ENCODE results near the gene ZCWPW1.
"Not testable (repeated sequence)": the region's sequence is repeated elsewhere in the genome, so short reads cannot be mapped to it uniquely, and the experiment has no call there.

ZCWPW1 gene

DNA sequence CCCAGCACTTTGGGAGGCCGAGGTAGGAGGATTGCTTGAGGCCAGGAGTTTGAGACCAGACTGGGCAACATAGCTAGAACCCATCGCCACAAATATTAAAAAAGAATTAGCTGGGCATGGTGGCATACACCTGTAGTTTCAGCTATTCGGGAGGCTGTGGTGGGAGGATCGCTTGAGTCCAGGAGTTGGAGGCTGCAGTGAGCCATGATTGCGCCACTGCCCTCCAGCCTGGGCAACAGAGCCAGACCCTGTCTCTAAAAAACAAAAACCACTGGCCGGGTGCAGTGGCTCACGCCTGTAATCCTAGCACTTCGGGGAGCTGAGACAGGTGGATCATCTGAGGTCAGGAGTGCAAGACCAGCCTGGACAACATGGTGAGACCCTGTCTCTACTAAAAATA is 25.4 kb upstream of the ZCWPW1 start:
- DNase-seq: not testable (repeated sequence)

DNA sequence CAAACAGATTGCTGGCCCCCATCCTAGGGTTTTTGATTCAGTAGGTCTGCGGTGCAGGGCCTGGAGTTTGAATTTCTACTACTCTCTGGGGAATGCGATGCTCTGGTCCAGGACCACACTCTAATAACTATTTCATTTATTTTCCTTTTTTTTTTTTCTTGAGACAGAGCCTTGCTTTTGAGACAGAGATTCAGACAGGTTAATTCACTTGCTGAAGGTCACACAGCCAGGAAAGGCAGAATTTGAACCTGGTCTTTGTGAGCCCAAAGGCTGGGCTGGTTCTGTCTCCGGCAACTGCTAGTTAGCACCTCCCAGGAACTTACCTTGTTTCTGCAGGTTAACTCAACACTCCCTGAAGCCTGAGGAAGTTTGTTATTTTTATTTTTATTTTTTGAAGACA is 24.0 kb upstream of the ZCWPW1 start:
- DNase-seq: no peak

DNA sequence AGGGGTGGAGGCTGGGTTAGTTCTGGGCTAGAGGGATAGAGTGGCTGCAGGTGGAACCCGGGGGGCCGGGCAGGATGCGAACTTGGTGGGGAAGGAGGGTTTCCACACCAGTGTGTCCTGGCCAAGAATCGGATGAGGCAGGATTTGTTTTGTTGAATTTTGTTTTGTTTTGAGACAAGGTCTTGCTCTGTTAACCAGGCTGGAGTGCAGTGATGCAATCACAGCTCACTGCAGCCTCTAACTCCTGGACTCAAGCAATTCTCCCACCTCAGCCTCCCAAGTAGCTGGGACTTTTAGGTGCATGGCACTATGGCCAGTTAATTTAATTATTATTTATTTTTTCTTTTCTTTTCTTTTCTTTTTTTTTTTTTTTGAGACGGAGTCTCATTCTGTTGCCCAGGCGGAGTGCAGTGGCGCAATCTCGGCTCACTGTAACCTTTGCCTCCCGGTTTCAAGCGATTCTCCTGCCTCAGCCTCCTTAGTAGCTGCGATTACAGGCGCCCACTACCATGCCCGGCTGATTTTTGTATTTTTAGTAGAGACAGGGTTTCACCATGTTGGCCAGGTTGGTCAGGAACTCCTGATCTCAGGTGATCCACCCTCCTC is 20.8 kb upstream of the ZCWPW1 start:
- no peak for DNase-seq

DNA sequence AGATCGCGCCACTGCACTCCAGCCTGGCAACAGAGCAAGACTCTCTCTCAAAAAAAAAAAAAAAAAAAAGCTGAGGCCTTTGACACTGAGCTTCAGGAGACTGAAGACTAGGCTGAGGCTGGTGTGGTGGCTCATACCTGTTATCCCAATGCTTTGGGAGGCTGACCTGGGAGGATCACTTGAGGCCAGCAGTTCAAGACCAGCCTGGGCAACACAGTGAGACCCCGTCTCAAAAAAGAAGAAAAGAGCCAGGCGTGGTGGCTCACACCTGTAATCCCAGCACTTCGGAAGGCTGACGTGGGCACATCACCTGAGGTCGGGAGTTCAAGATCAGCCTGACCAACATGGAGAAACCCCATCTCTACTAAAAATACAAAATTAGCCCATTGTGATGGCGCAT is 18.9 kb upstream of the ZCWPW1 start:
- DNase-seq: not testable (repeated sequence)

DNA sequence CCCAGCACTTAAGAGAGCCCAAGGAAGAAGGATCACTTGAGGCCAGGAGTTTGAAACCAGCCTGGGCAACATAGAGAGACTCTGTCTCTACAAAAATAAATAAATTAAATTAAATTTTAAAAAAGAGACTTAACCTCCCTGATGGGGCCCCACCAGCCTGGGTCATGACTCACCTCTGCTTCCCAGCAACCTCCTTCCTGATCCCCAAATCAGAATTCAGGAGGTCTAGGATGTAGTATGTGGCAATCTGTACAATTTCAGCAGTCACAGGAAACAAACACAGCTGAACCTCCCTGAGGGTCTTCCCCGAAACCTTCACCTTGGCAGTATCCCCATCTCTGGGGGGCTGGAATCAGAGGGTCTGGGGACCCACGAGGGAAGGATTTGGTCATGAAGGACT is 17.5 kb upstream of the ZCWPW1 start:
- DNase-seq: no peak

DNA sequence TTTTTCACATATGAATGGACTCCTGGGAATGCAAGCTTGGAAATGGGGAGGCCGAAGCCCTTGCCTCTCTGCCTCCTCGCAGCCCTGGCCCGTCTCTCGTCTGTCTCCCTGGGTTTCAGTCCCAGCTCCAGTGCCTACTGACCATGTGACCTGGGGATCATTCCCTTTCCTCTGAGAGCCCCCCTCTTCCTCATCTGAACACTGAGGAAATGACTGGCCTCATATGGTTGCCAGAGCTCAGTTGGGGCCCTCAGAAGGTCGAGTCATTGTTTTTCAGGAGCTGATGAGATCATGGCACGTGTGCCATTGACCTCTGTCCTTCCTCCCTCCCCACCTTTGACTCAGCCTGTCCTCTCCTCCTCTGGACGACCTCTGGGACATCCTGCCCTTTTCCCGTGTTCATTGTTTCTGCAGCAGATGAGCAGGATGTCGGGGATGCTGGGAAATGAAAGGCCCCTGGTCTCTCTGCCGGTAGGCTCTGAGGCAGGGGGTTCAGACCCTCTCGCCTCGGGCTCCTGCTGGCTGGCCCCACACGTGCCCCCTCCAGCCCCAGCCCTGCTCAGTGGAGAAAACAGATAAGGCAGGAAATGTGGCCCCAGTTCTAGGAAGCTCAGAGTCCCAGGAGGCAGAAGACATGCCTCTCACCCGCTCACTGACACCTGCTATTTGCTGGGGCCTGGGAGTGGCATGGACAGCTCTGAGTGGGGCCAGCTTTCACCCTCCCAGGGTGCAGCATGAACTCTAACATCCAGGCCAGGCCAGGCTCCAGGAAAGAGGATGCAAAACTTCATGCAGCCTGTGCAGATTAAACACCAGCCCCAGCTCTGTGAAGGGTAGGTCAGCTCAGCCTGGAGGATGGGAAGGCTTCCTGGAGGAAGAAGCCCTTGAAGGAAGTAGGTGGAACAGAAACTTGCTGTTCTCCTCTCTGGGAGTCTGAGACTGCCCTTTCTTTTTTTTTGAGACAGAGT is 16.1 kb upstream of the ZCWPW1 start:
- no peak for DNase-seq

DNA sequence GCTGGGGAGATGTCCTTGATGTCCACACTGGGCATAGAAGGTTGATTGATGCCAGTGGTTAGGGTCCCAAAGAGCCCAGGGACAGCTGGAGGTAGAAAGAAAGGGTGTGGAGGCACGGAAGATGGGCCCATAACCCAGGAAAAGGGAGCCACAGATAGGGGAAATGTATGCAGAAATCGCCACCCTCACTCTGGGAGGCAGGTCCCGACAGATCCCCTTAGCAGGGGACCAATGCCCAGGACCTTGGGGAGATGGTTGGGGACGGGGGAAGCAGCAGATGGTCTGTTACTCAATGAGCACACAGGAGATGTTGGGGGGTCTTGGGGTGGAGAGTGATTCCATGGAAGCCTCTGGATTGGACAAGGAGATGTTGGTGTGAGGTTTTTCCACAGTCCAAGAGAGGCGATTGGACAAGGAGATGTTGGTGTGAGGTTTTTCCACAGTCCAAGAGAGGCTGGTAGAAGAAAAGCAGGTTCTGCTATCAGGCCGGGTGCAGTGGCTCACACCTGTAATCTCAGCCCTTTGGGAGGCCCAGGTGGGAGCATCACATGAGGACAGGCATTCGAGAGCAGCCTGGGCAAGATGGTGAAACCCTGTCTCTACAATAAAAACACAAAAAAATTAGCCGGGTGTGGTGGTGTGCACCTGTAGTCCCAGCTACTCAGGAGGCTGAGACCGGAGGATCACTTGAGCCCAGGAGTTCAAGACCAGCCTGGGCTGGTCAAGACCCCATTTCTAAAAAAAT is 14.8 kb upstream of the ZCWPW1 start:
- DNase-seq: no peak

DNA sequence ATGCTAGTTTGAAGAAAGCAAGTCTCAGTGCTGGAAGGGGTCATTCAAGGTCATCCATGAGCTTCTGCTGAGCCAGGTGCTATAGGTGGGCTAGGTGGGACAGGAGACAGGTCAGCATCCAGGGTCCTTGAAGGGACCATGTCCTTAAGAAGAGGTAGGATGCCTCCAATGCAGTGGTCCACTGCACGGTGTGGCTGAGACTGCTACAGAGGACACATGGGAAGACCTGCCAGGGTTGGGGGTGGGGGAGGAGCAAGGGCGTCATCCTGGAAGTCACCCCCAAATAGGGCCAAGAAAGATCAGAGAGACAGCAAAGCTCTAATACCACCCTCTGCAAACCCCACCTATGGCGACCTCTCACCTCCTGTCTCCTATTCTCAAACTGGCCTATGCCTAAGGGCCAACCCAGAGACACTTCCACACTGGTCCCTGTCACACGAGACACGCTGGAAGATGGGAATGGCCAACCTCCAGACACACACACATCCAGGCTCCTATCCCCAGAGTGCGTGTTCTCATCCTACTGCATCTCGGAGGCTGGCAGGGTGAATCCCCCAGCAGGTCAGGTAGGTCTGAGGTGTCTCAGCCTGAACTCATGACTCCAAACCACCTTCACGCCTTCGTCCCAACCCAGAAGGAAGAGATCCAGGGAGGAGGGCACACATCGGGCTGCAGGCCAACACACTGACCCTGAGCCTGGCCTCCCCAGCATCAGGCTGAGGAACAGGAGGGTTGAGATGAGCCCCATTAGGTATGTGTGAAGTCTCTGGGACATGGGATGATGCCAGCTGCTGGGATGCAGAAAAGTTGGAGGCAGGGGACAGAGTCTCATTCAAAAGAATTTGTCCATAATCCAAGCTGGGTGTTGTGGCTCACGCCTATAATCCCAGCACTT is 13.4 kb upstream of the ZCWPW1 start:
- no peak for DNase-seq

DNA sequence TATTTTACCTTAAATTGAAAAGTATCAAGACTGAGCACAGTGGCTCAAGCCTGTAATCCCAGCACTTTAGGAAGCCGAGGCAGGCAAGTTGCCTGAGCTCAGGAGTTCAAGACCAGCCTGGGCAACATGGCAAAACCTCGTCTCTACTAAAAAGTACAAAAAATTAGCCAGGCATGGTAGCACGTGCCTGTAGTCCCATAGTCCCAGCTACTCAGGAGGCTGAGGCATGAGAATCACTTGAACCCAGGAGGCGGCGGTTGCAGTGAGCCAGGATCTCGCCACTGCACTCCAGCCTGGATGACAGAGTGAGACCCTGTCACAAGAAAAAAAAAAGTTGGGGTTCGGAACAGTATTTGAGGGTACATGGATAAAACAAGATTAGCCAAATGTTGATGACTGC is 10.7 kb upstream of the ZCWPW1 start:
- DNase-seq: not testable (repeated sequence)

DNA sequence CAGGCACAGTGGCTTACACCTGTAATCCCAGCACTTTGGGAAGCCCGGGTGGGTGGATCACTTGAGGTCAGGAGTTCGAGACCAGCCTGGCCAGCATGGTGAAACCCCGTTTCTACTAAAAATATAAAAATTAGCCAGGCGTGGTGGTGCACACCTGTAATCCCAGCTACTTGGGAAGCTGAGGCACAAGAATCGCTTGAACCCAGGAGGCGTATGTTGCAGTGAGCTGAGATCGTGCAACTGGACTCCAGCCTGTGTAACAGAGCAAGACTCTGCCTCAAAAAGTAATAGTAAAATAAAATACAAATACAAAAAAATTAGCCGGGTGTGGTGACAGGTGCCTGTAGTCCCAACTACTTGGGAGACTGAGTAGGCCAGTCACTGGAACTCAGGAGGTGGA is 10.2 kb upstream of the ZCWPW1 start:
- not testable (repeated sequence) for DNase-seq

DNA sequence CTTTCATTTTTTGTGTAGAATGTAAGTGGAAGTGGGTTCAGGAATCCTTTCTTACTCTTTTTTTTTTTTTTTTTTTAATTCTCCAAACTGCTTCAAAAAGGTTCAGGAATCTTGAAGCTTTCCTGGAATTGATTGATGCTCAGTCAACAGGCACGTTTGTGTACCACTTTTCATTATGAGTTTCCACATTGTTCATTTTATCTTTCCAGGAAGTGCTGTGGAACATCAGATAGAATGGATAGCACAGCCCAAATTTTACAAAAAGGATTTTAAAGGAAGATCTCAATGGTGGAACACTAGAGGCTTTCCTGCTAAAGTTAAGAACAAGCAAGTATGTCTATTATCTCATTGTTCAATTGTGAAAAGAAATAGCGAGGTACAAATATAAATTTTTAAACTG is 9.7 kb upstream of the ZCWPW1 start:
- no peak for DNase-seq

DNA sequence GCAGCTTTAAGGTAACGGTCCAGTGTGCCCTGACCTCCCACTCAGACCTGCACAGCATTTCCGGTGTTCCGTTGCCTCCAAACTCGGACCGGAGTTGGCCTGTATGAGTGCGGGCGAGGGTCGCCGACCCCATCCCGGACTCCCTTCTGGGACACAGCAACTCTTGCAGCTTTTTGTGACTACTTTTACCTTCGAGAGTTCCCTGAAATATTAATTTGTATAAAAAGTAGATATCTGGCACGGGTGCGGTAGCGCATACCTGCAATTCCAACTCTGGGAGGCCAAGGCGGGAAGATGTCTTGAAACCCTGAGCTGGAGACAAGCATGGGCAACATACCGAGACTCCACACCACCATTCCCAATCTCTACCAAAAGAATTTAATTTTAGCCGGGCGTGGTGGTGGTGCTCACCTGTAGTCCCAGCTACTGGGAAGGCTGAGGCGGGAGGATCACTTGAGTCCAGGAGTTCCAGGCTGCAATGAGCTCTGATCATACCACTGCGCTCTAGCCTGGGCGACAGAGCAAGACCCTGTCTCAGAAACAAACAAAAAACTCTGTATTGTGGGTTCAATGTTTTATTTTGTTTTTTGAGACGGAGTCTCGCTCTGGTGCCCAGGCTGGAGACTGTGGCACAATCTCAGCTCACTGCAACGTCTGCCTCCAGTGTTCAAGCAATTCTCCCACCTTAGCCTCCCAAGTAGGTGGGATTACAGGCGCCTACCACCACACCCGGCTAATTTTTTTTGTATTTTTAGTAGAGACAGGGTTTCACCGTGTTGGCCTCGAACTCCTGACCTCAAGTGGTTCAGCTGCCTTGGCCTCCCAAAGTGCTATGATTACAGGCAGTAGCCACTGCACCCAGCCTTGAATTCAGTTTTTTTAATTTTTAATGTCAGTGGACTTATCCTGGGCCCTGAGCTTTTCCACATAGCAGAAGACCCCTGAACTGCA is 8.9 kb upstream of the ZCWPW1 start:
- DNase-seq: no peak

DNA sequence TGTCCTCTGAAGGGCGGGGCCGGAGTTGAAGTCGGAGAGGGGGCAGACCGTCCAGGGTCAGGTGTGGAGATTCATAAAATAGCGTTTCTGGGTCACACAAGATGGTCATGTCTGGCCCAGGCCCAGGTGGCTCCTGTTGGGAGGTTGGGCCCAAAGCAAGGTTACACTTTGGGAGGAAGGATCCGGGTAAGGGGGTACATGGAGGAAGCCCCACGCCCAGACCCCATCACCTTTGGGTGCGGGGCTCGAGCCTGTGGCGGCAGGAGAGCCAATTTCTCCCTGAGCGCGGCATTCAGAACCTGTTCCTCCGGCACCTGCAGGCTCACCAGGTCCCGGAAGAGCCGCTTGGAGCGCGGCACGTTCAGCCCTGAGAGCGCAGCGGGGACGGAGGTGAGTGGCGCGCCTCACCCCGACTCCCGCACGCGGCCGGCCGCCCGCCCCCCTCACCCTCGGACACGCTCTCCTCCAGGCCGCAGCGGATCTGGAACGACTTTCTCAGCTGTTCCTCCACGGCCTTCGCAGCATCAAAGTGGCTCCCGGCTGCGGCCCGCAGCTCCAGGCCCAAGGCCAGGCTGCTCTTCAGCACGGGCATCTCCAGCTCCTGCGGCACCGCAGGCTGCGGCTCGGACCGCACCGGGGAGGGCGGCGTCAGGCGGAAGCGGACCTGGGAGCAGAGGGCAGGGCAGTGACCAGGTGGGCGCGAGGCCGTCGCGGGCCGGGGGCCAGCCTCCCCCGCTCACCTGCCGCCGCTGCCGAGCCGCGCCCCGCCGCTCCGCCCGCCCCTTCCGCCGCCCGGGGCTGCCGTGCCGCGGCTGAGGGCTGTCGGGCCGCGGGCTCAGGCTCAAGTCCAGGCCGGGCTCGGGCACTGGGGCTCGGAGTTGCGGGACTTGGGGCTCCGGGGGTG is 7.2 kb upstream of the ZCWPW1 start:
- DNase-seq: no peak

DNA sequence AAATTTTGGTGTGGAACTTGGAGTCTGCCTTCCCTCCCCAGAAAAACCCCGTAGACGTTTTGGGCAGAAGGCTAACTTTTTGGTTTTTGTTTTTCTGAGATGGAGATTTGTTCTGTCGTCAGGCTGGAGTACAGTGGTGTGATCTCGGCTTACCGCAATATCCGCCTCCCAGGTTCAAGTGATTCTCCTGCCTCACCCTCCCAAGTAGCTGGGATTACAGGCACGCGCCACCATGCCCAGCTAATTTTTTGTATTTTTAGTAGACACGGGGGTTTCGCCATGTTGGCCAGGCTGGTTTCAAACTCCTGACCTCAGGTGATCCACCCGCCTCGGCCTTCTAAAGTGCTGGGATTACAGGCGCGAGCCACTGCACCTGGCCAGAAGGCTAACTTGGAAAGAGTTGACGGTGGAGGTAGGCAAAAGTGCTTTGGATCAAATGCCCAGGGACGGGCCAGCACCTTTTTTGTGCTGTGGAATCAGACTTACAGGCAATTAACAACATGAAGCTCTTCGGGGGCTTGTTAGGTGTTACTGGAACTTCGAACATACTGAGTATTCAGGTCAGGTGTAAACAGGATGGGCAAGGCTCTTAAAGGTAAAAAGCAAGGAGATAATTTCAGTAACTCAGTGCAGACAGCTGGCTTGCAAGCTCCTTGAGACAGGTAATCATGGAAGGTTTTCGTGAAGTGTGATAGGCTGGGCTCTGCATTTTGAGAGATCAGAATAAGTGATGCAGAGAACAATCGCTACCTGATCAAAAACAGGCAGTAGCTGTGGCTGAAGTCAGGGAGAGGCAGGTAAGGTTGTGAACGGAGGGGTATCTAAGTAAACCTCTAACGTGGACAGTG is 6.0 kb upstream of the ZCWPW1 start:
- no peak for DNase-seq

DNA sequence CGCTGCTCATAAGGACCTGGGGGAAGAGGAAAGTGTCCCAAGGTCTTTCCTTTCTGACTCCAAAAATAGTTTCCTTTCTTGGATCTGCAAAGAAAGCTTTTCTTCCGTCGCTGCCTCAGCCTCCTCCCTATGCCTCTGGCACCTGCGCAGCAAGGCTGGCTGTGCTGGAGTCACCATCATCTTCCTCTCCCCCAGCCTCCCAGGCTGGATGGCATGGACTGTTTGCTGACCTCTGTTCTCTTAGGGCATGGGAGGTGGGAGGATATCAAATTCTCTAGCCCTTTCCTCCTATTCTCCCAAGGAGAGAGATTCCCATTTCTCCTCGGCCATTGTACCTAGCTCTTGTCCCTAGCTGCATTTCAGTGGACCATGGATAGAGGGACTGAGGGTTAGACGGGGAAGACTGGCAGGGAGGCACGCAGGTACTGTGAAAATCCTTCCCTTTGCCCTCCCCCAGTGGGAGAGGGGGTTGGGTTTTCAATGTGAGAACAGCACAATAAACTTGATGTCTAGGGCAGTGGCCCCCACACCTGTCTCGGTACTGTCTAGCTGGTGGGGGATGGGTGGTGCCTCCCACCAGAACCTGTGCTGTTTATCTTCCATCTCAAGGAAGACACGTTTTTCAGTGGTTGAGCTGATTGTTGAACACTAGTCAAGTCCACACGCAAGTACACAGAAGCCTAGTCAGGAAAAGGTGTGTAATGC is 5.2 kb upstream of the ZCWPW1 start:
- no peak for DNase-seq

DNA sequence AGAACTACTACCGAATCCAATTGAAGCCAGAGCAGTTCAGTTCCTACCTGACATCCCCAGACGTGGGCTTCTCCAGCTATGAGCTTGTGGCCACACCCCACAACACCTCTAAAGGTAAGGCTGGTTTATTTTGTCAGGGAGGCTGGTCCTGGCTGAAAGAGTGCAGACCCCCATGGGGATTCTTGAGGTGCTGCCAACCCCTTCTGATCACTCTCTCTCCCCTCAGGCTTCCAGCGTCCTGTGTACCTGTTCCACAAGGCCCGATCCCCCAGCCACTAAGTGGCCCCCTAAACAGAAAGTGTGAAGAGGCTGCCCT is 4.7 kb upstream of the ZCWPW1 start:
- DNase-seq: no peak

DNA sequence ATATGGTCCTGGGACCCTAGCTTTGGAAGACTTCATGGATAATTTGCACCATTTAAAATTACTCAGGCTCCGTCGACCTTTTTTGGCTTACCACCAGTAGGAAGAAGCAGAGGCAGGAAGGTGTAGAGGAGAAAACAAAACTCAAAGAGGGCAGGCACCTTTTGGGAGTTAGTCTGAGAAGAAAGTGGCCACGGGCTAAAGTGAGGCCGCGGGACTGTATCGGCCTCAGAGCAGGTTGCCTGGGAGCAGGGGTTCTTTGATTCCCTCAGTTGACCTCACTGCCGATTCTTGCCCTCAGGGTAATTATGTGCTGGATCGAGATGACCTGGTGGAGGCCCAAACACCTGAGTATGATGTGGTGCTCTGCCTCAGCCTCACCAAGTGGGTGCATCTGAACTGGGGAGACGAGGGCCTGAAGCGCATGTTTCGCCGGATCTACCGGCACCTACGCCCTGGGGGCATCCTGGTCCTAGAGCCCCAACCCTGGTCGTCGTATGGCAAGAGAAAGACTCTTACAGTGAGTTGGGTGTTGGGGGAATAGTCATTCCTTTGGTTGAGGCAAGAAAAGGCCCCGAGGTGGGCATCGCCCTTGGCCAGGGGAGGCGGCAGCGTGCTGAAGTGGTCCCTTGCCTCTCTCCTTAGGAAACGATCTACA is 4.2 kb upstream of the ZCWPW1 start:
- no peak for DNase-seq

DNA sequence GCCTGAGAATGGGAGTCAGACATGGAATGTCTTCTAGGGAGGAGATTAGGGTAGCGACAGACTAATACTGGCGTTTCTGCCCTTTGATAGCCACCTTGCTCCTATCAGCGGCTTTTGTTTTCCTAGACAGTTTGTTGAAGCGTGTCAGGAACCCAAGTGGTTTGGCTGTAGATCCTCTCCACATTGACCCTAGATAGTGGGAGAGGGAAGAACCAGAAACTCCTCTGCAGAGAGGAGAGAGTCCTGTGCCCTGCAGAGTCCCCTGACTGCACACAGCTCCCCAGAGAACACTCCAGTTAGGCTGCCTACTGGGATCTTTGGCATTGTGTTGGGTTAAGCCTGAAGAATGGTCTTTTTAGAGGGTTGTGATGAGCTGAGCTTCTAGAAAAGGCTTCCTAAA is 3.5 kb upstream of the ZCWPW1 start:
- no peak for DNase-seq

All from NCI-H2227 treated with DMSO at 0.1 percent for 48 hours (cell line).